NCI-H748 (cell line): Measurements from ENCODE around the gene POLG.
"Not testable (repeated sequence)": the region's sequence is repeated elsewhere in the genome, so short reads cannot be mapped to it uniquely, and the experiment has no call there.

ENCODE experiments used
- DNase-seq: peaks from one replicate; lab custom pipeline; 2025; ENCODE audit not compliant: unreplicated experiment; lab: John Stamatoyannopoulos, UW

POLG gene

GRCh38 chr15:89283201-89283600 lies 51.4 kb downstream of the POLG start:
- DNase-seq, result no peak

GRCh38 chr15:89282631-89283030 lies 52.0 kb downstream of the POLG start:
- no peak for DNase-seq

- DNase-seq, result no peak
Observed at GRCh38 chr15:89278307-89278706, 56.3 kb downstream of the POLG start.

GRCh38 chr15:89277281-89277680 lies 57.3 kb downstream of the POLG start:
- not testable (repeated sequence) for DNase-seq
